Measurements from ENCODE around the gene MYH8.

MYH8 gene

GRCh38 chr17:10370016-10370608, 51.6 kb downstream of the MYH8 start:
- no peak overlapping the region for H3K4me3 ChIP-seq (ENCODE audit: low read depth, low read length)
- TF ChIP-seq, protein P1, sequence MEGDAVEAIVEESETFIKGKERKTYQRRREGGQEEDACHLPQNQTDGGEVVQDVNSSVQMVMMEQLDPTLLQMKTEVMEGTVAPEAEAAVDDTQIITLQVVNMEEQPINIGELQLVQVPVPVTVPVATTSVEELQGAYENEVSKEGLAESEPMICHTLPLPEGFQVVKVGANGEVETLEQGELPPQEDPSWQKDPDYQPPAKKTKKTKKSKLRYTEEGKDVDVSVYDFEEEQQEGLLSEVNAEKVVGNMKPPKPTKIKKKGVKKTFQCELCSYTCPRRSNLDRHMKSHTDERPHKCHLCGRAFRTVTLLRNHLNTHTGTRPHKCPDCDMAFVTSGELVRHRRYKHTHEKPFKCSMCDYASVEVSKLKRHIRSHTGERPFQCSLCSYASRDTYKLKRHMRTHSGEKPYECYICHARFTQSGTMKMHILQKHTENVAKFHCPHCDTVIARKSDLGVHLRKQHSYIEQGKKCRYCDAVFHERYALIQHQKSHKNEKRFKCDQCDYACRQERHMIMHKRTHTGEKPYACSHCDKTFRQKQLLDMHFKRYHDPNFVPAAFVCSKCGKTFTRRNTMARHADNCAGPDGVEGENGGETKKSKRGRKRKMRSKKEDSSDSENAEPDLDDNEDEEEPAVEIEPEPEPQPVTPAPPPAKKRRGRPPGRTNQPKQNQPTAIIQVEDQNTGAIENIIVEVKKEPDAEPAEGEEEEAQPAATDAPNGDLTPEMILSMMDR (IDR thresholded peaks at IDR 0.05; ENCODE audit: control insufficient read depth, extremely low read depth, insufficient read depth): no peak
- no peak for DNase-seq (ENCODE audit: low read depth)

GRCh38 chr17:10369239-10369638, 52.5 kb downstream of the MYH8 start:
- no peak overlapping the region for H3K4me3 ChIP-seq (ENCODE audit: low read depth, low read length)
- TF ChIP-seq, protein P1 (IDR thresholded peaks at IDR 0.05; ENCODE audit: control insufficient read depth, extremely low read depth, insufficient read depth): no peak
- DNase-seq (ENCODE audit: low read depth): no peak

GRCh38 chr17:10368561-10368960, 53.2 kb downstream of the MYH8 start:
- TF ChIP-seq, protein P1 (IDR thresholded peaks at IDR 0.05; ENCODE audit: control insufficient read depth, extremely low read depth, insufficient read depth): no peak
- no peak for DNase-seq (ENCODE audit: low read depth)
- H3K4me3 ChIP-seq (ENCODE audit: low read depth, low read length): no peak overlapping the region

- H3K4me3 ChIP-seq (ENCODE audit: low read depth, low read length): no peak overlapping the region
- DNase-seq (ENCODE audit: low read depth): no peak
- TF ChIP-seq, protein P1 (IDR thresholded peaks at IDR 0.05; ENCODE audit: control insufficient read depth, extremely low read depth, insufficient read depth): no peak
These were observed 61.2 kb downstream of the MYH8 start for GRCh38 chr17:10360578-10360977.

DNA sequence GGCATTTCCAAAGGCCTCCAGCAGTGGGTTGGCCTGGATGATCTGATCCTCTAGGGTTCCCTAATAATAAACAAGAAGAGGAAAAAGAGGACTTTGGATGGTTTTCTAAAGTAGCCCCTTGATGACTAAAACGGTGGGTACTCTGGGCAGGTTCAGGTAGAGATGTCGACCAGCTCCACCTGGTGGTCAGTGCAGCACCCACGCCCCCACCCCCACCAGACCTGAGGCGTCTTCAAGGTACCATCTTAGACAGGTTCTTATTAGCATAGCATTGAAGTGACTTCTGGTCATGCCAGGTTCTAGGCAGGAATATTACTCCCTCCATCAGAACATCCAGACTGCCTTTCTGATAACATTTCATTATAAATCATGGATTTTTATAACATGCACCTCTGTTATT, 64.0 kb downstream of the MYH8 start:
- no peak overlapping the region for H3K4me3 ChIP-seq (ENCODE audit: low read depth, low read length)
- DNase-seq (ENCODE audit: low read depth): no peak
- TF ChIP-seq, protein P1 (IDR thresholded peaks at IDR 0.05; ENCODE audit: control insufficient read depth, extremely low read depth, insufficient read depth): peak; percentile 61

DNA sequence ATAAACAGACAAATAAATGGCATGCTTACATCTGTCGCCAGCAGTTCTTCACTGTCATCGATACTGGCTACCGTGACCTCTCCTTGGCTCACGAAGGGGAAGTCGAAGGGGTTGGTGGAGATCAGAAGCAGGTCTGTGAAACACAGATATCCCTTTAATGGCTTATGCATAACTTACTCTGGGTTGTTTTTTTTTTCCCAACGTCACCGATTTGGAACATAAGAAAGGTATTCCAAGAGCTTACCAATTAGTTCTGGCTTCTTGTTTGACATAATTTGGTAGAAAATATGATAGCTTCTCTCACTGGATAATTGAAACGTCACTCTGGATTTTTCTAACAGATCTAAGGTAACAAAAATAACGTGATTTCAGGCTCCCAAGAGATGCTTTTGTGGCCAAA, 67.1 kb downstream of the MYH8 start:
- DNase-seq (ENCODE audit: low read depth): no peak
- TF ChIP-seq, protein P1 (IDR thresholded peaks at IDR 0.05; ENCODE audit: control insufficient read depth, extremely low read depth, insufficient read depth): no peak
- no peak overlapping the region for H3K4me3 ChIP-seq (ENCODE audit: low read depth, low read length)

DNA sequence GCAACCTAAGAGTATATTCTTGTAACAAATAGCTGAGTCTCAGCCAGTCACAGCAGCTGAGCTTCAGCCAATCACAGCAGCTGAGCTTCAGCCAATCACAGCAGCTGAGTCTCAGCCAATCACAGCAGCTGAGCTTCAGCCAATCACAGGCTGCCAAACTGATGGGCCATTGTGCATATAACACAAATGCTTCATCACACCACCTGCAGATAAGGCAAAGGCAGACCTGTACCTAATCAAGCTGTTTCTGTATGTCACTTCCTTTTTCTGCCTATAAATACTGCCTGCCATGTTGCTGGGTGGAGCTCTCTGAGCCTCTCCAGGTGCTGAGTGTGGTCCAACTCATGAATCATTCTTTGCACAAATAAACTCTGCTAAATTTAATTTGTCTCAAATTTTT, 68.9 kb downstream of the MYH8 start:
- TF ChIP-seq, protein P1 (IDR thresholded peaks at IDR 0.05; ENCODE audit: control insufficient read depth, extremely low read depth, insufficient read depth): no peak
- DNase-seq (ENCODE audit: low read depth): no peak
- no peak overlapping the region for H3K4me3 ChIP-seq (ENCODE audit: low read depth, low read length)
